NT2/D1 (cell line): Measurements from ENCODE around the gene PASD1.

Experiments used
- SUZ12 ChIP-seq: IDR thresholded peaks from 2 replicates; pipeline ENCODE4 v1.6.1; 2011; ENCODE audit not compliant: insufficient read length, insufficient read depth; ENCODE audit errors: extremely low read depth
- YY1 ChIP-seq: IDR thresholded peaks from 2 replicates; pipeline ENCODE4 v1.6.1; 2011; ENCODE audit not compliant: insufficient read length, insufficient read depth
- ZNF274 ChIP-seq: IDR thresholded peaks from 2 replicates; pipeline ENCODE4 v1.6.1; 2011; ENCODE audit warnings: mild to moderate bottlenecking, low read depth, low read length

DNA sequence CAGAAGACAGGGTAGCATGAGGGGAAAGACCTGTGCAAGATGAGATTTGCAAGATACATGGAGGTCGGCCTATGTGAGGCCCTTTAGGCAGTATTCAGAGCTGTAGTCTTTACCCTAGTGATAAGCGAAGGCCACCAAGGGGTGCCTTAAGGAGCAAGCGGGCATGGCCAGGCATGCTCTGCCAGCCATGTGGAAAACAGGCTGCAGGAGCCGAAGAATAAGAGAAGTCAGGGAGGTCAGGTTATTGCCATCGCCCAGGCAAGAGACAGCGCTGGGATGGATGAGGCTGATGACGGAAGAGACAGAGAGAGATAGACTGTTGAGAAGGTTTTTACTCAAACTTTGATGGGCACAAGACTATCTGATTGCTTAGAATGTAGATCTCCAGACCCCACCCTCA, 145.3 kb downstream of the PASD1 start:
- TF ChIP-seq SUZ12 = no peak
- TF ChIP-seq YY1 = no peak
- TF ChIP-seq ZNF274 = no peak
